Calu3 (cell line): ENCODE data around the gene CYBC1. TPM values are rescaled to one million over a fixed set of nuclear protein-coding genes. Genes with fewer than 3 reads are reported as not detected.

ENCODE experiments used
- BruUV-seq: library from RNA; stranded (reverse); fragments of 400-500 nt; replicated peaks from 2 replicates; lab custom pipeline; 2021; lab: Mats Ljungman, UMichigan
- CTCF ChIA-PET: fragments of 300-600 bp; sonication (Branson Sonifier 250); formaldehyde crosslinking; loops from one replicate; lab custom pipeline; 2022; ENCODE audit warnings: antibody characterized with exemption; lab: Charles Lee
- DNase-seq: peaks from one replicate; pipeline ENCODE4 v3.0.0; 2022
- H3K27ac Mint-ChIP-seq: one replicate; pipeline ENCODE4 v1.8.0; 2022; ENCODE audit warnings: mixed read lengths; ENCODE audit not compliant: unreplicated experiment
- H3K27me3 Mint-ChIP-seq: one replicate; pipeline ENCODE4 v1.8.0; 2022; ENCODE audit warnings: mixed read lengths; ENCODE audit not compliant: unreplicated experiment
- H3K36me3 Mint-ChIP-seq: one replicate; pipeline ENCODE4 v1.8.0; 2022; ENCODE audit warnings: mild to moderate bottlenecking, moderate library complexity, mixed read lengths; ENCODE audit not compliant: insufficient read depth, unreplicated experiment
- H3K4me1 Mint-ChIP-seq: one replicate; pipeline ENCODE4 v1.8.0; 2022; ENCODE audit warnings: mild to moderate bottlenecking, low read depth, mixed read lengths; ENCODE audit not compliant: unreplicated experiment
- H3K4me3 Mint-ChIP-seq: one replicate; pipeline ENCODE4 v1.8.0; 2022; ENCODE audit warnings: mild to moderate bottlenecking, low read depth, moderate library complexity, mixed read lengths; ENCODE audit not compliant: unreplicated experiment
- H3K9me3 Mint-ChIP-seq: one replicate; pipeline ENCODE4 v1.8.0; 2022; ENCODE audit warnings: low read depth, mixed read lengths; ENCODE audit not compliant: unreplicated experiment
- CTCF ChIP-seq: fragments of 200-600 bp; IDR thresholded peaks from one replicate; pipeline ENCODE4 v1.8.0; 2022; ENCODE audit warnings: antibody characterized with exemption; ENCODE audit not compliant: unreplicated experiment
- intact Hi-C: fragments of 100-400 bp; cut with micrococcal nuclease; formaldehyde crosslinking; loops from one replicate; pipeline ENCODE4 v1.10.0; 2022; ENCODE audit not compliant: unreplicated experiment
- total RNA-seq: library from RNA; stranded (reverse); gene quantifications from 2 replicates; pipeline ENCODE4 v1.2.3, GENCODE V29; 2022

Gene CYBC1
- total RNA-seq, 1 experiment from 2014 or later, result 80.3 TPM

- Mint-ChIP-seq H3K27ac (no peak overlapping the region), H3K4me1 (peaks cover 24% of the 10 kb centered on the region), H3K4me3 (no peak overlapping the region), H3K9me3 (no peaks in the 10 kb centered on the region), H3K36me3 (peaks cover 43% of the 10 kb centered on the region), H3K27me3 (no peaks in the 10 kb centered on the region)
- TF ChIP-seq CTCF, result no peak
- BruUV-seq, result no TSS peak
- no peak for DNase-seq
- intact Hi-C loops, result no loop called here
- CTCF ChIA-PET, result no interaction called here
Observed at GRCh38 chr17:82465023-82465603, 14.6 kb upstream of the CYBC1 start.

GRCh38 chr17:82464567-82464929 lies 14.0 kb upstream of the CYBC1 start:
- DNase-seq, result no peak
- Mint-ChIP-seq H3K4me1 (peaks cover 24% of the 10 kb centered on the region), H3K27ac (no peak overlapping the region), H3K27me3 (no peaks in the 10 kb centered on the region), H3K9me3 (no peaks in the 10 kb centered on the region), H3K36me3 (peaks cover 46% of the 10 kb centered on the region), H3K4me3 (no peak overlapping the region)
- no peak for TF ChIP-seq CTCF
- CTCF ChIA-PET, result no interaction called here
- no TSS peak for BruUV-seq
- intact Hi-C loops, result no loop called here

GRCh38 chr17:82463925-82464566 lies 13.5 kb upstream of the CYBC1 start:
- CTCF ChIA-PET, result interaction anchor here (0.6 kb wide), 1 partner anchor 9 kb away, joined by 4 read pairs; no protein-coding TSS in a partner anchor
- intact Hi-C loops, result no loop called here
- BruUV-seq, result no TSS peak
- Mint-ChIP-seq H3K27ac (no peak overlapping the region), H3K9me3 (no peaks in the 10 kb centered on the region), H3K36me3 (peaks cover 46% of the 10 kb centered on the region), H3K4me1 (peaks cover 24% of the 10 kb centered on the region), H3K27me3 (no peaks in the 10 kb centered on the region), H3K4me3 (no peak overlapping the region)
- no peak for TF ChIP-seq CTCF
- DNase-seq, result no peak

- intact Hi-C loops, result no loop called here
- CTCF ChIA-PET, result no interaction called here
- DNase-seq, result no peak
- H3K27me3 Mint-ChIP-seq, result no peaks in the 10 kb centered on the region
- H3K36me3 Mint-ChIP-seq, result peaks cover 46% of the 10 kb centered on the region
- TF ChIP-seq CTCF, result no peak
- H3K27ac Mint-ChIP-seq, result no peak overlapping the region
- H3K9me3 Mint-ChIP-seq, result no peaks in the 10 kb centered on the region
- H3K4me1 Mint-ChIP-seq, result peaks cover 24% of the 10 kb centered on the region
- no TSS peak for BruUV-seq
- no peak overlapping the region for H3K4me3 Mint-ChIP-seq
Observed at GRCh38 chr17:82463391-82463790, 12.8 kb upstream of the CYBC1 start.
